Right atrium auricular region (tissue), 2 donors: Measurements from ENCODE around the gene VIPR1. TPM values are rescaled to one million over a fixed set of nuclear protein-coding genes. Genes with fewer than 3 reads are reported as not detected.

ENCODE experiments used
- DNase-seq: peaks from one replicate; pipeline ENCODE4 v3.0.0-alpha.2; 2019; ENCODE audit warnings: low spot score
- H3K27ac ChIP-seq, 2 donors: fragments of 200-600 bp; sonication (generic); 1 replicate in 1 of 2; 2 replicates in 1 of 2; pipeline ENCODE4 v1.5.1; 2016 to 2019
- H3K27me3 ChIP-seq, 2 donors: fragments of 200-600 bp; sonication (generic); one replicate each; pipeline versions ENCODE4 v1.5.1 to v1.6.0; 2017 to 2019
- H3K36me3 ChIP-seq: fragments of 200-600 bp; sonication (generic); one replicate; pipeline ENCODE4 v1.5.1; 2016
- H3K4me1 ChIP-seq, 2 donors: fragments of 200-600 bp; sonication (generic); one replicate each; pipeline versions ENCODE4 v1.5.1 to v1.6.0; 2017 to 2019
- H3K4me3 ChIP-seq, 2 donors: fragments of 200-600 bp; sonication (generic); 1 replicate in 1 of 2; 2 replicates in 1 of 2; pipeline ENCODE4 v1.5.1; 2017 to 2019; ENCODE audit warnings: mild to moderate bottlenecking in 1 of 2, moderate library complexity in 1 of 2
- H3K9me3 ChIP-seq, 2 donors: fragments of 200-600 bp; sonication (generic); one replicate each; pipeline ENCODE4 v1.5.1; 2019
- CTCF ChIP-seq, 2 donors: fragments of 200-600 bp; sonication (generic); IDR thresholded peaks; one replicate each; pipeline ENCODE4 v1.5.1; 2019; ENCODE audit warnings: antibody characterized with exemption in 2 of 2
- total RNA-seq, 2 donors: library from RNA; depleted of rRNA; stranded (reverse); fragments of >200 nt; gene quantifications; one replicate each; pipeline ENCODE4 v1.1.0, GENCODE V29; 2016

The VIPR1 gene
- total RNA-seq, 2 donors from 2014 or later: 6.2 to 21.0 TPM

- DNase-seq: no peak
- TF ChIP-seq CTCF (IDR thresholded peaks at IDR 0.05): no peak
- H3K27ac ChIP-seq: peak overlapping the region; percentile 76 to 81
- no peaks in the 10 kb centered on the region for H3K9me3 ChIP-seq
- H3K4me3 ChIP-seq: no peak overlapping the region
- H3K4me1 ChIP-seq: peaks cover 0 to 56% of the 10 kb centered on the region in 2 donors
- H3K36me3 ChIP-seq: no peaks in the 10 kb centered on the region
- H3K27me3 ChIP-seq: no peaks in the 10 kb centered on the region
Measured at GRCh38 chr3:42516443-42516842, 14.0 kb downstream of the VIPR1 start.

- H3K4me3 ChIP-seq: no peak overlapping the region
- no peaks in the 10 kb centered on the region for H3K27me3 ChIP-seq
- H3K4me1 ChIP-seq: peaks cover 0 to 49% of the 10 kb centered on the region in 2 donors
- DNase-seq: no peak
- TF ChIP-seq CTCF (IDR thresholded peaks at IDR 0.05): no peak
- H3K9me3 ChIP-seq: no peaks in the 10 kb centered on the region
- H3K27ac ChIP-seq: no peak overlapping the region
- H3K36me3 ChIP-seq: no peaks in the 10 kb centered on the region
Measured at GRCh38 chr3:42517117-42517516, 14.7 kb downstream of the VIPR1 start.

- no peaks in the 10 kb centered on the region for H3K9me3 ChIP-seq
- DNase-seq: no peak
- peak in 1 of 2 donors; percentile 24 for TF ChIP-seq CTCF (IDR thresholded peaks at IDR 0.05)
Measured at GRCh38 chr3:42518800-42519567, 16.5 kb downstream of the VIPR1 start.

GRCh38 chr3:42519568-42519962, 17.1 kb downstream of the VIPR1 start:
- TF ChIP-seq CTCF (IDR thresholded peaks at IDR 0.05): no peak
- Histone ChIP-seq H3K9me3 (no peaks in the 10 kb centered on the region), H3K36me3 (no peaks in the 10 kb centered on the region), H3K4me1 (peaks cover 0 to 29% of the 10 kb centered on the region in 2 donors), H3K27me3 (no peaks in the 10 kb centered on the region), H3K27ac (no peak overlapping the region), H3K4me3 (no peak overlapping the region)
- DNase-seq: no peak

More at GRCh38 chr3:42518800-42519567, 16.5 kb downstream of the VIPR1 start:
- Histone ChIP-seq H3K4me1 (peaks cover 0 to 34% of the 10 kb centered on the region in 2 donors), H3K27ac (no peak overlapping the region), H3K4me3 (no peak overlapping the region), H3K36me3 (no peaks in the 10 kb centered on the region), H3K27me3 (no peaks in the 10 kb centered on the region)

- H3K9me3 ChIP-seq: no peaks in the 10 kb centered on the region
- no peak overlapping the region for H3K4me3 ChIP-seq
- H3K27me3 ChIP-seq: no peaks in the 10 kb centered on the region
- DNase-seq: no peak
- no peak overlapping the region for H3K27ac ChIP-seq
- H3K4me1 ChIP-seq: peaks cover 0 to 22% of the 10 kb centered on the region in 2 donors
- TF ChIP-seq CTCF (IDR thresholded peaks at IDR 0.05): no peak
- H3K36me3 ChIP-seq: no peaks in the 10 kb centered on the region
Measured at GRCh38 chr3:42520336-42520735, 17.9 kb downstream of the VIPR1 start.
